NCI-H2171 treated with DMSO at 0.1 percent for 48 hours (cell line): ENCODE measurements around the gene MMEL1.
"Not testable (repeated sequence)": the region's sequence is repeated elsewhere in the genome, so short reads cannot be mapped to it uniquely, and the experiment has no call there.

Source experiments
- DNase-seq: peaks from one replicate; lab custom pipeline; 2025; lab: John Stamatoyannopoulos, UW

MMEL1 gene

GRCh38 chr1:2590233-2591141, 42.3 kb downstream of the MMEL1 start:
- DNase-seq, result no peak

- no peak for DNase-seq
Measured at GRCh38 chr1:2589431-2590232, 43.2 kb downstream of the MMEL1 start.

GRCh38 chr1:2588661-2589430, 44.0 kb downstream of the MMEL1 start:
- DNase-seq, result no peak

DNA sequence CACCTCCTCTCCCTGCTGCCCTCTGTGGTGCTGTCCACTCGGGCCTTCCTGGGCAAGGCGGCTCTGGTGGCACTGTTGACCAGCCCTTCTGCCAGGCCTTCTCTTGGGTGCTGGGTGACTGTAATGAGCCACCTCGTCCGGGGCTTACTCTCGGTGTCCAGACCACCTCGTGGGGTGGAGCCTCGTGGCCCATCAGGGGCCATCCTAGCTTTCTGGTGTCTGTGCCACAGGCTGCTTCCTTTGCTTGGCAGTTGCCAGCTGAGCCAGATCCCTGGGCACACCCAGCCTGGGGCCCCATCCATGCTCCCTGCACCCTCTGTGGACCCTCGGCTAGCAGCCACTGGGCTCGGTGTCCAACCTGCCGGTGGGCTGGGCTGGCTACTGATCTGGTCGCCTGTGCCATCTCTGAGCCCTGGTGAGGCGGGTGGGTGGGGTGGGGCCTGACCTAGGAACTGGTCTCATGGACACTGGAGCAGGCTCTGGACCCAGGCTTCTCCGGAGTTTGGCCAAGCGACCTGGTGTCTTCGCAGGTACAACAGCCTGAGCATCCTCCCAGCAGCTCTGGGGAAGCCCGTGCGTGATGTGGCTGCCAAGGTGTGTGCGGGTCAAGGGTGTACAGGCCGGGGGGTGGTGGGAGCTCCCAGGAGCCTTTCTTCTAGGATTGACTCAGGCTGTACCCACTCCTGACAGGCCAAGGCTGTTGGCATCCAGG, 44.8 kb downstream of the MMEL1 start:
- no peak for DNase-seq

GRCh38 chr1:2587071-2587859, 45.6 kb downstream of the MMEL1 start:
- DNase-seq, result no peak

- DNase-seq, result peak; percentile 96
Measured at GRCh38 chr1:2586154-2587070, 46.4 kb downstream of the MMEL1 start, which contains the start of gene PRXL2B. TSS of gene PRXL2B (plus strand) at chr1:2586777. CDS start at chr1:2586886, 109 bp downstream.

DNA sequence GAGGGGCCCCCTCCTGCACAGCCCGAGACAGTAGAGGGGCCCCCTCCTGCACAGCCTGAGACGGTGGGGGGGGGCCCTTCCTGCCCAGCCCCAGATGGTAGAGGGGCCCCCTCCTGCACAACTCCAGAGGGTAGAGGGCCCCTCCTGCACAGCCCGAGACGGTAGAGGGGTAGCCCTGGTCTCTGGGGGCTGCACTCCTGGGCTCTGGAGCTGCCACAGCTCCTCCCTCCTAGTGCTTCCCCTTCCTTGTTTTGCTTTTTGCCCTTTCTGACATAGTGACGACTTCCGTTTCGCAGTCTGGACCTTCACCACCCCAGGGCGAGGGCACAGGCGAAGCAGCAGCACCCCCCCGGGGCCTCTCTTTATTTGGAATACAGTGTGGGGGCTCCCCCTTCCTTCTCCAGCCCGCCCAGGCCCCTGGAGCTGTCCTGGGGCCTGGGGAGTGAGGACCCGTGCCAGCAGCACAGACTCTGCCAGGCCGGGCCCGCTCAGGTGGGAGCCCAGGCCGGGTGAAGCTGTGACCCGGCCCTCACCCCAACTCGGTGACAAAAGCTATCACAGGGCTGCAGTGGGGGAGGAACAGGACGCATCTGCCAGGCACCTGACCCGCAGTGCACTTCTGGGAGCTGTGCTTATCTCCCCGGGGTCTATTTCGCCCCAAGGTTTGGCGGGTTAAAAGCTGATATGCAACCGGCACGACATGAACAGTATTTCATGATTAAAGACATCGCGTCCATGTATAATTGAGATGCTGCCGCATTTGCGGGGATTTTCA, 47.3 kb downstream of the MMEL1 start:
- peak; percentile 94 for DNase-seq

- DNase-seq, result no peak
Measured at GRCh38 chr1:2584686-2585317, 48.0 kb downstream of the MMEL1 start.

GRCh38 chr1:2583871-2584351, 48.9 kb downstream of the MMEL1 start:
- DNase-seq, result peak; percentile 40

GRCh38 chr1:2583331-2583791, 49.5 kb downstream of the MMEL1 start:
- peak; percentile 18 for DNase-seq

DNA sequence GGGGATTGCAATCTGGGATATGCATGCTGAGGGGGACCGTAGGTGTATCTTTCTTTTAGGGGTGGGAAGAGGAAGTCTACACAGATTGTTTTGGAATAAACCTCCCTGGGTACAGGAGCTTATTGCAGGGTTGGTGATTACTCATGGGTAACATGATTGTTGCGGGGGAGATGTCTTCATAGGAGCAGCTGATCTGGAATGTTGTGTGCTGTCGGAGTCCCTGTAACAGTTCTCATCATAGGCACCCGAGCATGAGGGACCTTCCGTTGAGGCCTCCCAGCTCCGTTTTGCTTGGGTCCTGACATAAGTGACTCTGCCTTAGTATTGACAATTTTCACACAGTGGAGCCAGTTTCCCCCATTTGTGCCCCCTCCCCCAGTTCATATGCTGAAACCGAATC, 50.4 kb downstream of the MMEL1 start:
- DNase-seq, result peak; percentile 18

GRCh38 chr1:2580691-2581090, 52.1 kb downstream of the MMEL1 start:
- no peak for DNase-seq

GRCh38 chr1:2578758-2579118, 54.1 kb downstream of the MMEL1 start:
- DNase-seq, result no peak

GRCh38 chr1:2577565-2578075, 55.2 kb downstream of the MMEL1 start:
- DNase-seq, result not testable (repeated sequence)

GRCh38 chr1:2575801-2576663, 56.8 kb downstream of the MMEL1 start:
- no peak for DNase-seq

GRCh38 chr1:2574350-2574749, 58.5 kb downstream of the MMEL1 start:
- no peak for DNase-seq
